Stimulated activated CD8-positive, alpha-beta memory T cell treated with anti-CD3 and anti-CD28 coated beads, Interleukin-7, amount 100 ng/mL, for 48 hours (primary cell): ENCODE results near the gene POU3F3.

Source experiments
- DNase-seq, 2 donors: peaks; one replicate each; pipeline ENCODE4 v3.0.0-alpha.2; 2020; ENCODE audit warnings: low read depth in 1 of 2; ENCODE audit errors: extremely low read depth in 1 of 2

Gene POU3F3

GRCh38 chr2:104859766-104860450 lies 6.0 kb downstream of the POU3F3 start:
- DNase-seq: no peak

GRCh38 chr2:104860451-104860790 lies 6.5 kb downstream of the POU3F3 start:
- DNase-seq: no peak

- DNase-seq: no peak
These were observed 7.6 kb downstream of the POU3F3 start for GRCh38 chr2:104861351-104862057.

- no peak for DNase-seq
These were observed 8.4 kb downstream of the POU3F3 start for GRCh38 chr2:104862058-104862941.

- DNase-seq: no peak
These were observed 9.2 kb downstream of the POU3F3 start for GRCh38 chr2:104863146-104863467.

- DNase-seq: no peak
These were observed 9.8 kb downstream of the POU3F3 start for GRCh38 chr2:104863468-104864279.

- DNase-seq: no peak
These were observed 10.6 kb downstream of the POU3F3 start for GRCh38 chr2:104864280-104865095.

GRCh38 chr2:104865096-104865470 lies 11.2 kb downstream of the POU3F3 start:
- DNase-seq: no peak

GRCh38 chr2:104866122-104866864 lies 12.4 kb downstream of the POU3F3 start:
- no peak for DNase-seq

- no peak for DNase-seq
These were observed 13.2 kb downstream of the POU3F3 start for GRCh38 chr2:104866883-104867812.

GRCh38 chr2:104867813-104868504 lies 14.0 kb downstream of the POU3F3 start:
- no peak for DNase-seq

GRCh38 chr2:104868505-104868866 lies 14.6 kb downstream of the POU3F3 start:
- no peak for DNase-seq

GRCh38 chr2:104870100-104870975 lies 16.4 kb downstream of the POU3F3 start:
- DNase-seq: no peak

GRCh38 chr2:104871649-104871971 lies 17.7 kb downstream of the POU3F3 start:
- no peak for DNase-seq

- no peak for DNase-seq
These were observed 18.3 kb downstream of the POU3F3 start for GRCh38 chr2:104871972-104872865.
